Measurements from ENCODE around the gene MAP3K12. TPM values are rescaled to one million over a fixed set of nuclear protein-coding genes. Genes with fewer than 3 reads are reported as not detected.

MAP3K12 gene
- total and polyA plus RNA-seq, 2 of the 13 experiments (the other 11 are each of a cell fraction or from before 2014, with no cell fraction given) = 0.20 to 1.1 TPM

GRCh38 chr12:53500776-53501614, 1.7 kb upstream of the MAP3K12 start, which contains the start of gene TARBP2 (continued):
- TF ChIP-seq ZNF512B (CRISPR knock-in tag; IDR thresholded peaks at IDR 0.05; ENCODE audit: borderline replicate concordance) = no peak

- WGBS (ENCODE audit: low lambda C conversion rate) = 0% methylated on average over 8 of the region's 17 CpGs
- peak overlapping the region; percentile 88 for H3K27ac ChIP-seq (ENCODE audit: extremely low read length, insufficient read depth, low read length)
- H3K4me3 ChIP-seq (replicated peaks in 1 of 3; ENCODE audit: insufficient read depth in 1 of 3, low read depth in 2 of 3, low read length in 3 of 3) = peak overlapping the region; percentile 69 to 78 (median 73)
- H3K4me1 ChIP-seq (ENCODE audit: insufficient read depth, low read length) = peaks cover 54% of the 10 kb centered on the region
- ATAC-seq (peak; percentile 80), DNase-seq (ENCODE audit: low spot score) (peak; percentile 44), FAIRE-seq (no peak)
- intact Hi-C loops (cut with micrococcal nuclease; ENCODE audit: unreplicated experiment) (loop anchor here (2.0 kb wide), 2 partner anchors 151 to 179 kb away; partner anchors contain the start of gene AAAS), in situ Hi-C loops (cut with HindIII; ENCODE audit: extremely low pct_ligation_motif_present, low pct_unique_long_range_greater_than_20kb) (loop anchor here (5.0 kb wide), 1 partner anchor 173 kb away; no protein-coding TSS in a partner anchor)
- no peak overlapping the region for H2AFZ ChIP-seq (ENCODE audit: low read length)
- H3K9ac ChIP-seq (ENCODE audit: insufficient read depth, low read depth, low read length) = peak overlapping the region; percentile 81
- H3K79me2 ChIP-seq (ENCODE audit: insufficient read depth, low read length) = peaks cover 16% of the 10 kb centered on the region
- ChIA-PET POLR2A (interaction anchor here (0.7 to 3.4 kb wide), 42 partner anchors 8 to 780 kb away, joined by 3 to 58 read pairs (median 7); partner anchors contain the start of genes AAAS, ATF7, ATP5MC2 and CBX5), CTCF (ENCODE audit: low intra/inter-chr PET ratio, low total read pairs) (no interaction called here)
- H4K20me1 ChIP-seq (ENCODE audit: insufficient read depth, low read length) = no peaks in the 10 kb centered on the region
- BruUV-seq (replicated peaks) = TSS peak; percentile 91
- H3K36me3 ChIP-seq (replicated peaks in 1 of 2; ENCODE audit: control insufficient read depth in 1 of 2, insufficient read depth in 2 of 2, low read length in 2 of 2) = peaks cover 6 to 14% of the 10 kb centered on the region in 2 experiments; a peak in 4 of 5 replicates
- no peaks in the 10 kb centered on the region; a peak in 1 of 5 replicates for H3K27me3 ChIP-seq (ENCODE audit: control insufficient read depth in 1 of 2, insufficient read depth in 2 of 2, low read length in 2 of 2)
- H3K9me3 ChIP-seq (ENCODE audit: low read length) = no peaks in the 10 kb centered on the region
- peak overlapping the region; percentile 90 for H3K4me2 ChIP-seq (ENCODE audit: low read depth, low read length)
- TF ChIP-seq ZHX1 (CRISPR knock-in tag; IDR thresholded peaks at IDR 0.05; ENCODE audit: low read depth) (no peak), ZNF180 (CRISPR knock-in tag; IDR thresholded peaks at IDR 0.05; ENCODE audit: borderline replicate concordance, low read depth) (no peak), THYN1 (CRISPR knock-in tag; IDR thresholded peaks at IDR 0.05; ENCODE audit: borderline replicate concordance, low read depth) (0 out of 2 replicates have a peak, but pooled peaks have one; percentile 53), LCORL (IDR thresholded peaks at IDR 0.05) (no peak), LCORL (CRISPR knock-in tag; IDR thresholded peaks at IDR 0.05) (peak; percentile 46; the same call in 1 of the 2 replicates), HNF1B (CRISPR knock-in tag; IDR thresholded peaks at IDR 0.05) (0 out of 2 replicates have a peak, but pooled peaks have one; percentile 8), ZNF264 (CRISPR knock-in tag; IDR thresholded peaks at IDR 0.05) (0 out of 2 replicates have a peak, but pooled peaks have one; percentile 17), ARID2 (CRISPR knock-in tag; IDR thresholded peaks at IDR 0.05; ENCODE audit: borderline replicate concordance) (0 out of 2 replicates have a peak, but pooled peaks have one; percentile 78), CEBPG (CRISPR knock-in tag; IDR thresholded peaks at IDR 0.05) (peak; percentile 82)
These were observed 1.0 kb upstream of the MAP3K12 start for GRCh38 chr12:53500142-53500775.

Data from HepG2 (cell line).